Effector CD8-positive, alpha-beta T cell (primary cell): Measurements from ENCODE around the gene GAB2.
A peak's percentile ranks its signal among the peaks of the same experiment; 100 is the strongest.

ENCODE experiments used
- DNase-seq: peaks from one replicate; lab custom pipeline; 2025; lab: John Stamatoyannopoulos, UW

GAB2 gene

GRCh38 chr11:78428266-78428636 lies 10.6 kb upstream of the GAB2 start:
- no peak for DNase-seq

GRCh38 chr11:78427615-78428265 lies 10.1 kb upstream of the GAB2 start:
- DNase-seq = no peak

- no peak for DNase-seq
Measured at GRCh38 chr11:78426845-78427244, 9.2 kb upstream of the GAB2 start.

- no peak for DNase-seq
Measured at GRCh38 chr11:78425399-78426070, 7.9 kb upstream of the GAB2 start.

- DNase-seq = no peak
Measured at GRCh38 chr11:78424334-78425270, 7.0 kb upstream of the GAB2 start.

GRCh38 chr11:78423241-78423640 lies 5.6 kb upstream of the GAB2 start:
- no peak for DNase-seq

GRCh38 chr11:78420796-78421209 lies 3.2 kb upstream of the GAB2 start:
- no peak for DNase-seq

GRCh38 chr11:78420255-78420764 lies 2.7 kb upstream of the GAB2 start:
- peak; percentile 17 for DNase-seq

GRCh38 chr11:78419327-78419726 lies 1.7 kb upstream of the GAB2 start:
- no peak for DNase-seq

GRCh38 chr11:78418584-78419211 lies 1.1 kb upstream of the GAB2 start:
- DNase-seq = no peak

GRCh38 chr11:78417888-78418583 lies 416 bp upstream of the GAB2 start:
- DNase-seq = peak; percentile 54

- peak; percentile 43 for DNase-seq
Measured at GRCh38 chr11:78416285-78417174, 1.1 kb downstream of the GAB2 start.

GRCh38 chr11:78415338-78415737 lies 2.3 kb downstream of the GAB2 start:
- no peak for DNase-seq

GRCh38 chr11:78414321-78415051 lies 3.1 kb downstream of the GAB2 start:
- DNase-seq = no peak

- DNase-seq = no peak
Measured at GRCh38 chr11:78408619-78409018, 9.0 kb downstream of the GAB2 start.

GRCh38 chr11:78406568-78407196 lies 10.9 kb downstream of the GAB2 start:
- DNase-seq = no peak

GRCh38 chr11:78405805-78406204 lies 11.8 kb downstream of the GAB2 start:
- no peak for DNase-seq

- DNase-seq = no peak
Measured at GRCh38 chr11:78403781-78404180, 13.8 kb downstream of the GAB2 start.

- DNase-seq = no peak
Measured at GRCh38 chr11:78402847-78403246, 14.8 kb downstream of the GAB2 start.
